ENCODE measurements around the gene PEX6. TPM values are rescaled to one million over a fixed set of nuclear protein-coding genes. Genes with fewer than 3 reads are reported as not detected.

The PEX6 gene
- total and polyA plus RNA-seq, 2 of the 13 experiments (the other 11 are each of a cell fraction or from before 2014, with no cell fraction given): 5.1 to 6.7 TPM

- TF ChIP-seq ATF4 (CRISPR knock-in tag; IDR thresholded peaks at IDR 0.05) (peak in 1 of 2 experiments; percentile 92; a peak in 2 of 4 replicates), ZNF550 (CRISPR knock-in tag; IDR thresholded peaks at IDR 0.05; ENCODE audit: borderline replicate concordance) (0 out of 2 replicates have a peak, but pooled peaks have one; percentile 22), MTA1 (CRISPR knock-in tag; IDR thresholded peaks at IDR 0.05; ENCODE audit: borderline replicate concordance) (peak; percentile 90; the same call in 1 of the 2 replicates), ERF (CRISPR knock-in tag; IDR thresholded peaks at IDR 0.05) (peak; percentile 100), TEAD3 (CRISPR knock-in tag; optimal IDR thresholded peaks at IDR 0.05; ENCODE audit: borderline replicate concordance) (peak; percentile 66), ZXDC (CRISPR knock-in tag; IDR thresholded peaks at IDR 0.05) (no peak), SALL2 (CRISPR knock-in tag; IDR thresholded peaks at IDR 0.05) (peak; percentile 86), HES4 (CRISPR knock-in tag; IDR thresholded peaks at IDR 0.05; ENCODE audit: borderline replicate concordance) (peak; percentile 99), FOXM1 (CRISPR knock-in tag; IDR thresholded peaks at IDR 0.05) (peak; percentile 73; the same call in 1 of the 2 replicates), AGO2 (optimal IDR thresholded peaks at IDR 0.05; ENCODE audit: low read depth, low read length) (peak; percentile 66), RAD21 (CRISPR knock-in tag; IDR thresholded peaks at IDR 0.05) (peak; percentile 44), NCOA1 (CRISPR knock-in tag; IDR thresholded peaks at IDR 0.05) (peak; percentile 95), CBX1 (IDR thresholded peaks at IDR 0.05; ENCODE audit: low read depth) (peak; percentile 97), CERS6 (CRISPR knock-in tag; IDR thresholded peaks at IDR 0.05) (no peak), NFKBIZ (CRISPR knock-in tag; IDR thresholded peaks at IDR 0.05) (peak; percentile 91; the same call in 1 of the 2 replicates), AHR (CRISPR knock-in tag; IDR thresholded peaks at IDR 0.05) (peak; percentile 96), GTF3A (CRISPR knock-in tag; conservative IDR thresholded peaks at IDR 0.05) (0 out of 2 replicates have a peak, but pooled peaks have one; percentile 58), HNRNPL (IDR thresholded peaks at IDR 0.05; ENCODE audit: low read depth, low read length) (no peak), NFE2 (CRISPR knock-in tag; IDR thresholded peaks at IDR 0.05) (no peak), MTF2 (CRISPR knock-in tag; IDR thresholded peaks at IDR 0.05; ENCODE audit: borderline replicate concordance) (no peak), ZNF775 (CRISPR knock-in tag; IDR thresholded peaks at IDR 0.05; ENCODE audit: borderline replicate concordance) (peak; percentile 89; the same call in 1 of the 2 replicates), SNAPC2 (CRISPR knock-in tag; IDR thresholded peaks at IDR 0.05) (peak; percentile 99), ZNF414 (CRISPR knock-in tag; IDR thresholded peaks at IDR 0.05) (peak; percentile 76; the same call in 1 of the 2 replicates), TEAD2 (CRISPR knock-in tag; IDR thresholded peaks at IDR 0.05) (no peak; the same call in 1 of the 2 replicates), CEBPG (CRISPR knock-in tag; IDR thresholded peaks at IDR 0.05) (peak; percentile 7; the same call in 1 of the 2 replicates), RBM39 (IDR thresholded peaks at IDR 0.05; ENCODE audit: low read depth, low read length, poor library complexity, severe bottlenecking) (peak; percentile 70)
These were observed 49.8 kb downstream of the PEX6 start, which contains the start of gene CNPY3 (continued) for GRCh38 chr6:42928986-42929820.

Data from HepG2 (cell line).